ENCODE data around the gene MLLT10. TPM values are rescaled to one million over a fixed set of nuclear protein-coding genes. Genes with fewer than 3 reads are reported as not detected.

The MLLT10 gene
- total RNA-seq, 1 experiment from 2014 or later, result 45.2 TPM

DNA sequence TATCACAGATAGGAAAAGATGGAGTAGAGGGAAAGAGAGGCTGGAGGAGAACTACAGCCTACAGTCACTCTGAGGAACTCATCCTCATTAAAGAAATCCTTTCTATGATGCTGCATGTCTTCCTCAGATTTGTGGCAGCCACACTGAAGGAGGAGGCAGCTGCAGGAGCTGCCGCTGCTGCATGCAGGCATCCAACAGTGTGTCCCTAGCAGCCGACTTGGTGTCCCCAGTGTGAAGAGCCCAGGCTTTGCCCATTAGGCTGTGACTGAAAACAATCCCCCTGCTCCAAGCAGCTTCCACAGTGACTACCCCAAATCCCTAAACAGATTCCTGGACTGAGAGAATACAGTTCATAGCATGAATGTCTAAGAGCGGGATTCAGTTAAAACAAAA, 31.7 kb upstream of the MLLT10 start:
- ChIA-PET RAD21 (ENCODE audit: low non-redundant PET in 1 of 2, low total read pairs in 2 of 2, uncharacterized antibody in 2 of 2, unreplicated experiment in 2 of 2) (no interaction called here), CTCF (no interaction called here), POLR2A (no interaction called here)
- H3K4me3 ChIP-seq (replicated peaks in 1 of 2; ENCODE audit: low read depth in 1 of 2, low read length in 2 of 2), result no peak overlapping the region
- H3K27ac ChIP-seq (ENCODE audit: low read depth, low read length), result no peak overlapping the region
- no peak overlapping the region for H2AFZ ChIP-seq (ENCODE audit: low read depth, low read length, poor library complexity, severe bottlenecking)
- H3K9me2 ChIP-seq (ENCODE audit: insufficient read depth), result no peaks in the 10 kb centered on the region
- no peak overlapping the region for H3K9ac ChIP-seq (ENCODE audit: low read length)
- no TSS peak for BruUV-seq (replicated peaks)
- intact Hi-C loops (cut with micrococcal nuclease), result no loop called here
- H3K79me2 ChIP-seq (ENCODE audit: insufficient read depth, low read length), result no peaks in the 10 kb centered on the region
- peaks cover 3% of the 10 kb centered on the region; the same call in 1 of the 2 replicates for H3K27me3 ChIP-seq (ENCODE audit: insufficient read depth, low read length)
- no peak overlapping the region for H3K4me2 ChIP-seq (ENCODE audit: low read length)
- H3K9me3 ChIP-seq (ENCODE audit: control insufficient read depth in 1 of 2, insufficient read depth in 1 of 2, low read depth in 1 of 2, low read length in 2 of 2), result no peaks in the 10 kb centered on the region
- TF ChIP-seq SRF (IDR thresholded peaks at IDR 0.05; ENCODE audit: low read depth), result no peak
- no peak for TF ChIP-seq JUND (IDR thresholded peaks at IDR 0.05)
- no peak for TF ChIP-seq CBX3 (IDR thresholded peaks at IDR 0.05; ENCODE audit: low read depth)
- TF ChIP-seq ELF1 (IDR thresholded peaks at IDR 0.05; ENCODE audit: borderline replicate concordance, low read depth), result no peak
- no peak for TF ChIP-seq ZNF274 (IDR thresholded peaks at IDR 0.05; ENCODE audit: low read depth, low read length)
- no peak for TF ChIP-seq CEBPB (IDR thresholded peaks at IDR 0.05; ENCODE audit: low read depth)
- no peak for TF ChIP-seq FOSL1 (IDR thresholded peaks at IDR 0.05; ENCODE audit: low read depth)
- TF ChIP-seq SIN3A (IDR thresholded peaks at IDR 0.05; ENCODE audit: low read depth), result no peak
- no peak for TF ChIP-seq POLR2AphosphoS5 (IDR thresholded peaks at IDR 0.05; ENCODE audit: low read depth, low read length)
- TF ChIP-seq, protein P1, sequence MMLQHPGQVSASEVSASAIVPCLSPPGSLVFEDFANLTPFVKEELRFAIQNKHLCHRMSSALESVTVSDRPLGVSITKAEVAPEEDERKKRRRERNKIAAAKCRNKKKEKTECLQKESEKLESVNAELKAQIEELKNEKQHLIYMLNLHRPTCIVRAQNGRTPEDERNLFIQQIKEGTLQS (IDR thresholded peaks at IDR 0.05), result no peak
- no peak for ATAC-seq
- no peaks in the 10 kb centered on the region for H3K36me3 ChIP-seq (ENCODE audit: control insufficient read depth in 1 of 2, insufficient read depth in 2 of 2, low read length in 2 of 2)
- DNase-seq (ENCODE audit: low read depth, low spot score), result no peak
- peaks cover 0 to 5% of the 10 kb centered on the region in 2 experiments; a peak in 2 of 4 replicates for H3K4me1 ChIP-seq (ENCODE audit: control insufficient read depth in 1 of 2, insufficient read depth in 2 of 2, low read length in 2 of 2)
- no peaks in the 10 kb centered on the region for H4K20me1 ChIP-seq (ENCODE audit: insufficient read depth)

DNA sequence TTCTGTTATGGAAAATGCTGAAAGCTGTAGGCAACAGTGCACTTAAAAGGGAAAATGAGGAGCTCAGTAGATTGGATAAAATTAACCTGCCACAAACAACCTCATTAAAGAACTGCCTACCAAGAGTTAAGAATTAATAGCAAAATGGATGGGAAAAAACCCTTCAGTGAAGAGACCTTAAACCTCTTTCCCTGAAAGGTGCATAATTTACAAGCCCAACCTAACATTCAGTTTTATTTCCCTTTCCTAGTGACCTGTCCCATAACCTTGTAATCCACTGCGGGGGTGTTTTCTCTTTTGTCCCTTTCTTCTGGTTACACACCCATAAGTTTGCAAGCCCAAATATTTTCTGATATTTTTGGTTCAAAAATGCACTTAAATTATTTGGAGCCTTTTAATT, 30.5 kb upstream of the MLLT10 start:
- no peak overlapping the region for H3K27ac ChIP-seq (ENCODE audit: low read depth, low read length)
- H3K9me3 ChIP-seq (ENCODE audit: control insufficient read depth in 1 of 2, insufficient read depth in 1 of 2, low read depth in 1 of 2, low read length in 2 of 2), result no peaks in the 10 kb centered on the region
- H3K79me2 ChIP-seq (ENCODE audit: insufficient read depth, low read length), result no peaks in the 10 kb centered on the region
- H3K4me1 ChIP-seq (ENCODE audit: control insufficient read depth in 1 of 2, insufficient read depth in 2 of 2, low read length in 2 of 2), result no peaks in the 10 kb centered on the region
- RAD21 ChIA-PET (ENCODE audit: low non-redundant PET in 1 of 2, low total read pairs in 2 of 2, uncharacterized antibody in 2 of 2, unreplicated experiment in 2 of 2), result no interaction called here
- peaks cover 3% of the 10 kb centered on the region; the same call in 1 of the 2 replicates for H3K27me3 ChIP-seq (ENCODE audit: insufficient read depth, low read length)
- POLR2A ChIA-PET, result no interaction called here
- BruUV-seq (replicated peaks), result no TSS peak
- H3K9ac ChIP-seq (ENCODE audit: low read length), result no peak overlapping the region
- TF ChIP-seq CEBPB (IDR thresholded peaks at IDR 0.05; ENCODE audit: low read depth), result no peak
- TF ChIP-seq RAD21 (IDR thresholded peaks at IDR 0.05; ENCODE audit: low read depth), result no peak
- no peak for TF ChIP-seq EZH2phosphoT487 (IDR thresholded peaks at IDR 0.05; ENCODE audit: borderline replicate concordance)
- TF ChIP-seq POLR2AphosphoS5 (IDR thresholded peaks at IDR 0.05; ENCODE audit: low read depth, low read length), result no peak
- TF ChIP-seq, protein P1 (IDR thresholded peaks at IDR 0.05), result no peak
- TF ChIP-seq POLR2A (IDR thresholded peaks at IDR 0.05; ENCODE audit: borderline replicate concordance, extremely low read depth, insufficient read depth, insufficient read length), result no peak
- no peak for TF ChIP-seq ZNF274 (IDR thresholded peaks at IDR 0.05; ENCODE audit: low read depth, low read length)
- TF ChIP-seq EGR1 (IDR thresholded peaks at IDR 0.05; ENCODE audit: low read depth), result no peak
- TF ChIP-seq CBX3 (IDR thresholded peaks at IDR 0.05; ENCODE audit: low read depth), result no peak
- TF ChIP-seq, protein P2, sequence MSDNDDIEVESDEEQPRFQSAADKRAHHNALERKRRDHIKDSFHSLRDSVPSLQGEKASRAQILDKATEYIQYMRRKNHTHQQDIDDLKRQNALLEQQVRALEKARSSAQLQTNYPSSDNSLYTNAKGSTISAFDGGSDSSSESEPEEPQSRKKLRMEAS (IDR thresholded peaks at IDR 0.05), result no peak
- no peak for TF ChIP-seq ELF1 (IDR thresholded peaks at IDR 0.05; ENCODE audit: borderline replicate concordance, low read depth)
- TF ChIP-seq TCF7L2 (IDR thresholded peaks at IDR 0.05; ENCODE audit: borderline replicate concordance, extremely low read depth, insufficient read depth, insufficient read length), result no peak
- no peak for TF ChIP-seq EZH2 (IDR thresholded peaks at IDR 0.05)
- TF ChIP-seq FOSL1 (IDR thresholded peaks at IDR 0.05; ENCODE audit: low read depth), result no peak
- no peak for TF ChIP-seq YY1 (IDR thresholded peaks at IDR 0.05; ENCODE audit: extremely low read depth, insufficient replicate concordance, low read depth, low read length)
- no peak for TF ChIP-seq REST (IDR thresholded peaks at IDR 0.05; ENCODE audit: low read depth)
- ATAC-seq, result no peak
- H3K36me3 ChIP-seq (ENCODE audit: control insufficient read depth in 1 of 2, insufficient read depth in 2 of 2, low read length in 2 of 2), result no peaks in the 10 kb centered on the region
- intact Hi-C loops (cut with micrococcal nuclease), result no loop called here
- CTCF ChIA-PET, result no interaction called here
- no peak overlapping the region for H3K4me2 ChIP-seq (ENCODE audit: low read length)
- no peak overlapping the region for H3K4me3 ChIP-seq (replicated peaks in 1 of 2; ENCODE audit: low read depth in 1 of 2, low read length in 2 of 2)
- no peak for DNase-seq (ENCODE audit: low read depth, low spot score)
- H3K9me2 ChIP-seq (ENCODE audit: insufficient read depth), result no peaks in the 10 kb centered on the region
- H2AFZ ChIP-seq (ENCODE audit: low read depth, low read length, poor library complexity, severe bottlenecking), result no peak overlapping the region
- no peaks in the 10 kb centered on the region for H4K20me1 ChIP-seq (ENCODE audit: insufficient read depth)
